Measurements from ENCODE around the gene TRIML2. TPM values are rescaled to one million over a fixed set of nuclear protein-coding genes. Genes with fewer than 3 reads are reported as not detected.

Gene TRIML2
- total RNA-seq, 2 donors from 2014 or later = not detected

GRCh38 chr4:188117631-188118324 is 8.4 kb upstream of the TRIML2 start:
- Histone ChIP-seq H3K36me3 (no peaks in the 10 kb centered on the region), H3K27ac (no peak overlapping the region), H3K4me1 (ENCODE audit: control insufficient read depth in 1 of 2, low read depth in 2 of 2) (no peaks in the 10 kb centered on the region), H3K9me3 (no peaks in the 10 kb centered on the region), H3K27me3 (replicated peaks; ENCODE audit: insufficient read depth) (no peaks in the 10 kb centered on the region), H3K4me3 (no peak overlapping the region)
- TF ChIP-seq CTCF (IDR thresholded peaks at IDR 0.05) = no peak
- DNase-seq (ENCODE audit: low spot score) (no peak), ATAC-seq (ENCODE audit: insufficient number of reproducible peaks, low FRiP score, low read depth) (no peak)

GRCh38 chr4:188113156-188113555 is 3.8 kb upstream of the TRIML2 start:
- ATAC-seq (ENCODE audit: insufficient number of reproducible peaks, low FRiP score, low read depth) = no peak
- TF ChIP-seq CTCF (IDR thresholded peaks at IDR 0.05) = no peak

GRCh38 chr4:188111955-188112354 is 2.6 kb upstream of the TRIML2 start:
- no peaks in the 10 kb centered on the region for H3K27me3 ChIP-seq (replicated peaks; ENCODE audit: insufficient read depth)
- no peaks in the 10 kb centered on the region for H3K36me3 ChIP-seq
- H3K4me1 ChIP-seq (ENCODE audit: control insufficient read depth in 1 of 2, low read depth in 2 of 2) = no peaks in the 10 kb centered on the region
- ATAC-seq (ENCODE audit: insufficient number of reproducible peaks, low FRiP score, low read depth) (no peak), DNase-seq (ENCODE audit: low spot score) (no peak)
- no peak overlapping the region for H3K27ac ChIP-seq
- no peak for TF ChIP-seq CTCF (IDR thresholded peaks at IDR 0.05)
- no peak overlapping the region for H3K4me3 ChIP-seq
- no peaks in the 10 kb centered on the region for H3K9me3 ChIP-seq

More at GRCh38 chr4:188113156-188113555, 3.8 kb upstream of the TRIML2 start:
- Histone ChIP-seq H3K9me3 (no peaks in the 10 kb centered on the region), H3K36me3 (no peaks in the 10 kb centered on the region), H3K27ac (no peak overlapping the region), H3K4me3 (no peak overlapping the region), H3K4me1 (ENCODE audit: control insufficient read depth in 1 of 2, low read depth in 2 of 2) (no peaks in the 10 kb centered on the region), H3K27me3 (replicated peaks; ENCODE audit: insufficient read depth) (no peaks in the 10 kb centered on the region)
- DNase-seq (ENCODE audit: low spot score) = no peak

GRCh38 chr4:188110741-188111471 is 1.5 kb upstream of the TRIML2 start:
- no peaks in the 10 kb centered on the region for H3K4me1 ChIP-seq (ENCODE audit: control insufficient read depth in 1 of 2, low read depth in 2 of 2)
- no peaks in the 10 kb centered on the region for H3K36me3 ChIP-seq
- no peak for TF ChIP-seq CTCF (IDR thresholded peaks at IDR 0.05)
- no peak overlapping the region for H3K4me3 ChIP-seq
- no peak overlapping the region for H3K27ac ChIP-seq
- no peaks in the 10 kb centered on the region for H3K9me3 ChIP-seq
- ATAC-seq (ENCODE audit: insufficient number of reproducible peaks, low FRiP score, low read depth) = no peak
- no peak for DNase-seq (ENCODE audit: low spot score)
- no peaks in the 10 kb centered on the region for H3K27me3 ChIP-seq (replicated peaks; ENCODE audit: insufficient read depth)

GRCh38 chr4:188110036-188110435 is 633 bp upstream of the TRIML2 start:
- ATAC-seq (ENCODE audit: insufficient number of reproducible peaks, low FRiP score, low read depth) (no peak), DNase-seq (ENCODE audit: low spot score) (no peak)
- Histone ChIP-seq H3K27ac (no peak overlapping the region), H3K9me3 (no peaks in the 10 kb centered on the region), H3K27me3 (replicated peaks; ENCODE audit: insufficient read depth) (no peaks in the 10 kb centered on the region), H3K4me1 (ENCODE audit: control insufficient read depth in 1 of 2, low read depth in 2 of 2) (no peaks in the 10 kb centered on the region), H3K4me3 (no peak overlapping the region), H3K36me3 (no peaks in the 10 kb centered on the region)
- no peak for TF ChIP-seq CTCF (IDR thresholded peaks at IDR 0.05)

Measured in thoracic aorta (tissue), 2 donors.